Fibroblast of lung (primary cell): ENCODE measurements around the gene FBN1. TPM values are rescaled to one million over a fixed set of nuclear protein-coding genes. Genes with fewer than 3 reads are reported as not detected.

Experiments used
- DNase-seq, 2 donors: peaks; one replicate each; pipeline versions ENCODE4 v3.0.0 to v3.0.0-alpha.2; 2010; ENCODE audit warnings: low read depth in 2 of 2
- H2AFZ ChIP-seq: 2 replicates; pipeline ENCODE4 v1.5.1; 2012; ENCODE audit warnings: low read length, control low read depth, inconsistent platforms
- H3K27ac ChIP-seq: 2 replicates; pipeline ENCODE4 v1.5.1; 2011; ENCODE audit warnings: low read length, control low read depth; ENCODE audit not compliant: insufficient read depth
- H3K27me3 ChIP-seq: 2 replicates; pipeline ENCODE4 v1.5.1; 2011; ENCODE audit warnings: mild to moderate bottlenecking, low read length; ENCODE audit not compliant: control insufficient read depth, insufficient read depth
- H3K36me3 ChIP-seq: 2 replicates; pipeline ENCODE4 v1.5.1; 2011; ENCODE audit warnings: low read length; ENCODE audit not compliant: control insufficient read depth, insufficient read depth
- H3K4me1 ChIP-seq: 2 replicates; pipeline ENCODE4 v1.5.1; 2011; ENCODE audit warnings: low read length; ENCODE audit not compliant: control insufficient read depth, insufficient read depth; ENCODE audit errors: extremely low read depth
- H3K4me2 ChIP-seq: 2 replicates; pipeline ENCODE4 v1.5.1; 2011; ENCODE audit warnings: low read length, control low read depth; ENCODE audit not compliant: insufficient read depth; ENCODE audit errors: extremely low read depth
- H3K4me3 ChIP-seq, 4 experiments: fragments of 200-600 bp in 1 of 4; sonication (generic) in 1 of 4; replicated peaks in 1 of 4; 2 replicates each; pipeline ENCODE4 v1.5.1; 2011 to 2016; ENCODE audit warnings: low read length in 4 of 4, low read depth in 3 of 4, mild to moderate bottlenecking in 3 of 4, control low read depth in 2 of 4, inconsistent platforms in 1 of 4, mixed read lengths in 1 of 4; ENCODE audit not compliant: insufficient read depth in 1 of 4; ENCODE audit errors: control extremely low read depth in 1 of 4
- H3K79me2 ChIP-seq: 2 replicates; pipeline ENCODE4 v1.5.1; 2012; ENCODE audit warnings: mild to moderate bottlenecking, low read length, inconsistent platforms; ENCODE audit not compliant: control insufficient read depth, insufficient read depth
- H3K9ac ChIP-seq: 2 replicates; pipeline ENCODE4 v1.5.1; 2011; ENCODE audit warnings: mild to moderate bottlenecking, low read length, control low read depth; ENCODE audit not compliant: insufficient read depth
- H3K9me3 ChIP-seq: 2 replicates; pipeline ENCODE4 v1.5.1; 2012; ENCODE audit warnings: low read depth, low read length; ENCODE audit not compliant: control insufficient read depth, insufficient read depth
- H4K20me1 ChIP-seq: 2 replicates; pipeline ENCODE4 v1.5.1; 2011; ENCODE audit warnings: low read length; ENCODE audit not compliant: control insufficient read depth, insufficient read depth; ENCODE audit errors: extremely low read depth
- CTCF ChIP-seq, 2 donors: IDR thresholded peaks in 1 of 2; conservative IDR thresholded peaks in 1 of 2; 1 replicate in 1 of 2; 2 replicates in 1 of 2; pipeline ENCODE4 v1.5.1; 2011 to 2012; ENCODE audit warnings: low read length in 2 of 2, control low read depth in 1 of 2, inconsistent platforms in 1 of 2, low read depth in 1 of 2, mild to moderate bottlenecking in 1 of 2
- EZH2 ChIP-seq: IDR thresholded peaks from 2 replicates; pipeline ENCODE4 v1.5.1; 2012; ENCODE audit warnings: low read length, control low read depth, mild to moderate bottlenecking; ENCODE audit errors: missing control alignments
- polyA plus RNA-seq, 2 donors: library from polyadenylated mRNA; depleted of rRNA in 1 of 2; stranded (reverse) in 1 of 2; unstranded in 1 of 2; fragments of >200 nt; gene quantifications; 2 replicates each; pipeline ENCODE4 v1.2.1, GENCODE V29; 2011 to 2012; ENCODE audit warnings: missing spikeins in 1 of 2
- total RNA-seq: library from RNA; depleted of rRNA; stranded (reverse); fragments of >200 nt; gene quantifications from 2 replicates; pipeline ENCODE4 v1.2.1, GENCODE V29; 2014

Gene FBN1
- total and polyA plus RNA-seq, 2 donors (not counting 1 experiment from before 2014, with no cell fraction given) = 368 to 446 TPM

DNA sequence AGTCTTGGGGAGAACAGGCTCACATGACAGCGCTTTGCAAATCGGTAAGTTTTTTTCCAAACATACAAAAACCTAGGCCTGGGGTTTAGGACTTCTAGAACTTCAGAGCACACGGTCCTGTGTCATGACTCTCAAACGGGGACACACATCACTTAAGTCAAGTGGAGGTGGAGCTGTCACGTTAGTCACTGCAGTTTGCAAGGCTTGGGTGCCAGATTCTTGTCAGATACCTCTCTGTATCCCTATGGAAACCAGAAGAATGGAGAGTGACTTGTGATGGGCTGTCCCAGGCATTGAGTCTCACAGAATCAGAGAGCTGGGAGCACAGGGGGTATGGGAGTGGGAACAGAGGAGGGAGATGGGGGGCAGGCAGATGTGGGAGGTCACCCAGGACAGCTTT is 249.5 kb downstream of the FBN1 start:
- Histone ChIP-seq H3K4me2 (peak overlapping the region; percentile 41), H3K4me3 (no peak overlapping the region)

DNA sequence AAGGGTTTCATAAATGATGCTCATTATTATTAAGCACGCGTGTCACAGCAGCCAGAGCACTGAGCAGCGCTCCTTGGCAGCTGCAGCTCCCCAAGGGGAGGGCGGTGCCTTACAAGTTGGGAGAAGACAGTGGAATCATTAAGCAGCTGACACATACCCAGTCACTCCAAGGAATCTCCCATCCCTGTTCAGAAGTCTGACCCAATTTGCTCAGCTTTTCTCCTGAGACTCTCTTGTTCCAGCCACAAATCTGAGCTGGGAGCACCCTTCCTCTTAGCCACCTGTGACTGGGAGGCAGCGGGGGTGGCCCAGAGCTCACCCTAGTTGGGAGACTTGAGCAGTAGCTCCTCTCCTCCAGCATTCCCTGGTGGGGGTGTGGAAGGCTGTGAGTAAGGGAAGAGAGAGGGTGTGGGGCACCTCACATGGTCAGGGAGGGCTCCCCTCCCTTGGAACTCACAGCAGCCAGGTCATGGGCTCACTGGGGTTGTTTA is 249.9 kb downstream of the FBN1 start:
- no peak overlapping the region for H3K9ac ChIP-seq
- no peaks in the 10 kb centered on the region for H3K36me3 ChIP-seq
- no peak overlapping the region for H3K4me3 ChIP-seq
- peak overlapping the region; percentile 56 for H3K27ac ChIP-seq
- no peaks in the 10 kb centered on the region for H4K20me1 ChIP-seq
- no peaks in the 10 kb centered on the region for H3K27me3 ChIP-seq
- H3K79me2 ChIP-seq = no peaks in the 10 kb centered on the region
- peak; percentile 71 to 95 for DNase-seq
- TF ChIP-seq EZH2 (no peak), CTCF (conservative IDR thresholded peaks at IDR 0.05 in 1 of 2, IDR thresholded peaks at IDR 0.05 in 1 of 2; ENCODE audit: low read depth in 1 of 2, low read length in 2 of 2) (no peak)
- peaks cover 33% of the 10 kb centered on the region for H3K4me1 ChIP-seq
- peak overlapping the region; percentile 41 for H3K4me2 ChIP-seq
- no peaks in the 10 kb centered on the region for H3K9me3 ChIP-seq
- H2AFZ ChIP-seq = no peak overlapping the region

More for the DNA sequence above, 249.5 kb downstream of the FBN1 start:
- DNase-seq = no peak
- H3K27me3 ChIP-seq = no peaks in the 10 kb centered on the region
- peak overlapping the region; percentile 56 for H3K27ac ChIP-seq
- peaks cover 33% of the 10 kb centered on the region for H3K4me1 ChIP-seq
- no peak overlapping the region for H2AFZ ChIP-seq
- H4K20me1 ChIP-seq = no peaks in the 10 kb centered on the region
- no peaks in the 10 kb centered on the region for H3K79me2 ChIP-seq
- TF ChIP-seq EZH2 (no peak), CTCF (conservative IDR thresholded peaks at IDR 0.05 in 1 of 2, IDR thresholded peaks at IDR 0.05 in 1 of 2; ENCODE audit: low read depth in 1 of 2, low read length in 2 of 2) (no peak)
- no peaks in the 10 kb centered on the region for H3K9me3 ChIP-seq
- no peaks in the 10 kb centered on the region for H3K36me3 ChIP-seq
- H3K9ac ChIP-seq = no peak overlapping the region

- Histone ChIP-seq H4K20me1 (no peaks in the 10 kb centered on the region), H3K9me3 (no peaks in the 10 kb centered on the region), H3K4me1 (peaks cover 32% of the 10 kb centered on the region), H3K27ac (peak overlapping the region; percentile 56), H3K36me3 (no peaks in the 10 kb centered on the region), H3K4me3 (no peak overlapping the region), H3K9ac (no peak overlapping the region), H3K4me2 (peak overlapping the region; percentile 27), H3K27me3 (no peaks in the 10 kb centered on the region), H2AFZ (no peak overlapping the region), H3K79me2 (no peaks in the 10 kb centered on the region)
- DNase-seq = no peak
- TF ChIP-seq EZH2 = no peak
- TF ChIP-seq CTCF (conservative IDR thresholded peaks at IDR 0.05 in 1 of 2, IDR thresholded peaks at IDR 0.05 in 1 of 2; ENCODE audit: low read depth in 1 of 2, low read length in 2 of 2) = no peak
Measured at GRCh38 chr15:48394970-48395369, 250.5 kb downstream of the FBN1 start.
